ENCODE measurements around the gene GTF2I. TPM values are rescaled to one million over a fixed set of nuclear protein-coding genes. Genes with fewer than 3 reads are reported as not detected.
"Not testable (repeated sequence)": the region's sequence is repeated elsewhere in the genome, so short reads cannot be mapped to it uniquely, and the experiment has no call there.

GTF2I gene
- total and polyA plus RNA-seq, 4 donors, result 196 to 361 (median 271) TPM

DNA sequence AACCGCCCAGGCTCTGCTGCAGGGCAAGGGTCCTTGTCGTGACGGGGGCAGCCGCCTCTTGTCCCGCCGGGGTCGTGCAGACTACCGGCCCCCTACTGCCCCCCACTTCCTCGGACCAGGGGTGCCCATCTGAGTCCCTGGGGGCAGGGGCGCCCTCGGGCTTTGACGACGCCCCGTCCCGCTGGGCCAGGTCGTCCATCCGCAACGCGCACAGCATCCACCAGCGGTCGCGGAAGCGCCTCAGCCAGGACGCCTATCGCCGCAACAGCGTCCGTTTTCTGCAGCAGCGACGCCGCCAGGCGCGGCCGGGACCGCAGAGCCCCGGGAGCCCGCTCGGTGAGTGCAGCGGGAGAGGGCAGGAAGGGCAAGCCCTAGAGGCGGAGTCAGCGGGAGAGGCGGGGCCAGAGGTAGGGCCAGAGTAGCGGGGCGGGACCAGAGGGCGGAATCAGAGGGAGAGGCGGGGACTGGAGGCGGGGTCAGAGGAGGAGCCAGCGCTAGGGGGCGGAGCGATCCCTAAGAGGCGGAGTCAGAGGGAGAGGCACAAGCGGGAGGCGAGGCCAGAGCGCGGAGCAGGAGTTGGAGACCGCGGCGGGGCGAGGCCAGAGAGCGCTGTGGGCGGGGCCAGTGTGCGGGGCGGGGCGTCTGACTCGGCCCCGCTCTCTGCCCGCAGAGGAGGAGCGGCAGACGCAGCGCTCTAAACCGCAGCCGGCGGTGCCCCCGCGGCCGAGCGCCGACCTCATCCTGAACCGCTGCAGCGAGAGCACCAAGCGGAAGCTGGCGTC, 131.0 kb downstream of the GTF2I start:
- H3K36me3 ChIP-seq (ENCODE audit: control insufficient read depth, insufficient read depth, low read length); H3K27me3 ChIP-seq (ENCODE audit: control insufficient read depth, insufficient read depth, low read length); H3K4me3 ChIP-seq (ENCODE audit: low read depth, low read length); H3K27ac ChIP-seq (ENCODE audit: low read depth, low read length); H3K4me1 ChIP-seq (ENCODE audit: control insufficient read depth, insufficient read depth, low read length); H3K9me3 ChIP-seq (ENCODE audit: control insufficient read depth, insufficient read depth, low read length): not testable (repeated sequence)
- peak in 4 of 6 donors; percentile 26 to 95 (median 76) for DNase-seq (ENCODE audit: low read depth in 4 of 6, low spot score in 6 of 6)
- 0% methylated on average over 14 of the region's 82 CpGs for WGBS (ENCODE audit: insufficient coverage)

DNA sequence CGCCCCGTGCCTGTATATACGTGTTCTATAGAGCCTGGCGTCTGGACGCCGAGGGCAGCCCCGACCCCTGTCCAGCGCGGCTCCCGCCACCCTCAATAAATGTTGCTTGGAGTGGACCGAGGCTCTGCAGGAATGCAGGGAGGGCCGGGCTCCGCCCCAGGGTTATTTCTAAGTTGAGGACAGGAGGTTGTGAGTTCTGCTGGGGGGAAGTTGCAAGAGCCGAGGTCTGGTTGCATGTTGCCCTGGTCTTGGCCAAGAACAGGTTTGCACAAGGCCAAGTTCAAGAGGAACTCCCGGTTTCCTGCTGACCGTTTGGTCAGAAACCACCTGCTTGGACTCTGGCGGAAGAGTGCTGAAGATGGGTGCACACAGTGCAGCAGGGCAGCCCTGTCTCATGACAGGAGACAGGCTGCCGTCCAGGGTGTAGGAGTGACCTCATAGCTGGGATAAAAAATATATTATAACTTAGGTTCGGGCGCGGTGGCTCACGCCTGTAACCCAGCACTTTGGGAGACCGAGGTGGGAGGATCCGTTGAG, 131.8 kb downstream of the GTF2I start:
- not testable (repeated sequence) for H3K27me3 ChIP-seq (ENCODE audit: control insufficient read depth, insufficient read depth, low read length); DNase-seq (ENCODE audit: low read depth in 4 of 6, low spot score in 6 of 6); H3K4me3 ChIP-seq (ENCODE audit: low read depth, low read length); H3K9me3 ChIP-seq (ENCODE audit: control insufficient read depth, insufficient read depth, low read length); H3K4me1 ChIP-seq (ENCODE audit: control insufficient read depth, insufficient read depth, low read length); H3K36me3 ChIP-seq (ENCODE audit: control insufficient read depth, insufficient read depth, low read length); H3K27ac ChIP-seq (ENCODE audit: low read depth, low read length)
- no CpG with 5 or more reads among the region's 24 CpGs for WGBS (ENCODE audit: insufficient coverage)

DNA sequence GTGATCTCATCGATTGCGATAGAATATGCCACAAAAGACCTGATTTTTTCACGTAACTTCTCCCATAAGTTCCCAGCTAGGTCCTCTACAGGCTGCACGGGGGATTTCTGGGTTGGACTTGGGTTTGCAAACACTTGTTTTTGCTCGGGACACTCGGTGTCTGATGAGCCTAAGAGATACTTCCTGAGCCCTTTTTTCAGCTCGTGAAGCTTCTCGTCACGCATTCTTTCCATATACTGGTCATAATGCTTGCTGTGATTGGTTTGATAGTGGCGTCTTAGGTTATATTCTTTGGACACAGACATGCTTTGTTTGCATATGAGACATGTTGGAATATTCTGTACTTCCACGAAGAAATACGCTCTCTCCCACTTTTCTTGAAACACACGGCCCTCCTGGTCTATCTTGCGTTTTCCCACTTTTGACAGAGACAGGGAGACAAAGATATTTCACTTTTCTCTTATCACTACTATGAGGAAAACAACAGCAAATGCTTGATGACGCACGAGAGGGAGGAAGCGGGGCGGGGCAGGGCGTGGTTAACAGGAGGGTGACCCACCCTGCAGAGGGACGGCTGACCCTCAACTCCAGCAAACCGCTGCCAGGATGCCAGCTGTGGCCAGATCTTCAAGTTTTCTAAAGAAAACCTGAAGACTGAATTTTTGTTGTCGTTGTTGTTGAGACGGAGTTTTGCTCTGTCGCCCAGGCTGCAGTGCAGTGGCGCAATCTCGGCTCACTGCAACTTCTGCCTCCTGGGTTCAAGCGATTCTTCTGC, 140.5 kb downstream of the GTF2I start:
- no CpG with 5 or more reads among the region's 27 CpGs for WGBS (ENCODE audit: insufficient coverage)
- not testable (repeated sequence) for H3K36me3 ChIP-seq (ENCODE audit: control insufficient read depth, insufficient read depth, low read length); DNase-seq (ENCODE audit: low read depth in 4 of 6, low spot score in 6 of 6); H3K27ac ChIP-seq (ENCODE audit: low read depth, low read length); H3K27me3 ChIP-seq (ENCODE audit: control insufficient read depth, insufficient read depth, low read length); H3K4me3 ChIP-seq (ENCODE audit: low read depth, low read length); H3K9me3 ChIP-seq (ENCODE audit: control insufficient read depth, insufficient read depth, low read length); H3K4me1 ChIP-seq (ENCODE audit: control insufficient read depth, insufficient read depth, low read length)

DNA sequence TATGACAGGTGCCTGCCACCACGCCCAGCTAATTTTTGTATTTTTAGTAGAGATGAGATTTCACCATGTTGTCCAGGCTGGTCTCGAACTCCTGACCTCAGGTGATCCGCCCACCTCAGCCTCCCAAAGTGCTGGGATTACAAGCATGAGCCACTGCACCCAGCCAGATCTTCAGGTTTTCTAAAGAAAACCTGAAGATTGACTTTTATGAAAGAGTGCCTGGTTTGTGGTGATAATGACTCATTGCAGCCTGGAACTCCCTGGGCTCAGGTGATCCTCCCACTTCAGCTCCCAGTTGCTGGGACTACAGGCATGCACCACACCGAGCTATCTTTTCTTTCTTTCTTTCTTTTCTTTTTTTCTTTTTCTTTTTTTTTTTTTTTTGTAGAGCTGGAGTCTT, 141.1 kb downstream of the GTF2I start:
- DNase-seq (ENCODE audit: low read depth in 4 of 6, low spot score in 6 of 6); H3K4me3 ChIP-seq (ENCODE audit: low read depth, low read length); H3K27ac ChIP-seq (ENCODE audit: low read depth, low read length); H3K4me1 ChIP-seq (ENCODE audit: control insufficient read depth, insufficient read depth, low read length); H3K27me3 ChIP-seq (ENCODE audit: control insufficient read depth, insufficient read depth, low read length); H3K36me3 ChIP-seq (ENCODE audit: control insufficient read depth, insufficient read depth, low read length); H3K9me3 ChIP-seq (ENCODE audit: control insufficient read depth, insufficient read depth, low read length): not testable (repeated sequence)
- WGBS (ENCODE audit: insufficient coverage), result no CpG with 5 or more reads among the region's 4 CpGs

Other genes with a start within 250 kb of the GTF2I start
- gene GTF2IRD1, start 203.8 kb upstream of the GTF2I start, total RNA-seq, result 10 to 100 TPM; 10.0 to 11.7 TPM
- 10 to 100 TPM; 27.0 to 33.5 TPM for gene GTF2IRD1, start 203.8 kb upstream of the GTF2I start, polyA plus RNA-seq (ENCODE audit: insufficient read length in 2 of 2)
- 1 to 10 TPM in 1 of 2 donors, under 1 TPM in 1; 0.77 to 2.8 TPM for gene NCF1, start 116.3 kb downstream of the GTF2I start, total RNA-seq
- 1 to 10 TPM; 2.5 to 2.6 TPM for gene NCF1, start 116.3 kb downstream of the GTF2I start, polyA plus RNA-seq (ENCODE audit: insufficient read length in 2 of 2)
- 10 to 100 TPM; 11.4 to 28.5 TPM for gene GTF2IRD2, start 193.9 kb downstream of the GTF2I start, total RNA-seq
- gene GTF2IRD2, start 193.9 kb downstream of the GTF2I start, polyA plus RNA-seq (ENCODE audit: insufficient read length in 2 of 2), result 10 to 100 TPM; 22.4 to 49.5 TPM